HepG2 (cell line): ENCODE results near the gene ATP5F1E. TPM values are rescaled to one million over a fixed set of nuclear protein-coding genes. Genes with fewer than 3 reads are reported as not detected.

Experiments
- ATAD3A ChIP-seq: sonication (generic); formaldehyde crosslinking; IDR thresholded peaks from 2 replicates; pipeline ENCODE4 v1.4.0; 2020; ENCODE audit warnings: missing genetic modification reagents
- ATF1 ChIP-seq: IDR thresholded peaks from 2 replicates; pipeline ENCODE4 v1.6.1; 2016; ENCODE audit warnings: mild to moderate bottlenecking, control low read depth
- ATM ChIP-seq: fragments of 450-650 bp; IDR thresholded peaks from 2 replicates; pipeline ENCODE4 v1.7.1; 2017; ENCODE audit warnings: mild to moderate bottlenecking, borderline replicate concordance
- DNMT1 ChIP-seq: sonication (generic); formaldehyde crosslinking; IDR thresholded peaks from 2 replicates; pipeline ENCODE4 v1.5.1; 2020; ENCODE audit warnings: mild to moderate bottlenecking, missing genetic modification reagents
- FOSL1 ChIP-seq: sonication (generic); formaldehyde crosslinking; IDR thresholded peaks from 2 replicates; pipeline ENCODE4 v1.9.0; 2021; ENCODE audit warnings: missing genetic modification reagents, borderline replicate concordance
- MTA3 ChIP-seq: sonication (generic); formaldehyde crosslinking; IDR thresholded peaks from 2 replicates; pipeline ENCODE4 v1.4.0; 2020; ENCODE audit warnings: missing genetic modification reagents
- NAIF1 ChIP-seq: sonication (generic); formaldehyde crosslinking; IDR thresholded peaks from 2 replicates; pipeline ENCODE4 v1.5.0; 2020; ENCODE audit warnings: mild to moderate bottlenecking, missing genetic modification reagents, borderline replicate concordance
- NFE2L1 ChIP-seq: sonication (generic); formaldehyde crosslinking; IDR thresholded peaks from 2 replicates; pipeline ENCODE4 v1.4.0; 2020; ENCODE audit warnings: missing genetic modification reagents, mild to moderate bottlenecking, borderline replicate concordance
- NFIC ChIP-seq: IDR thresholded peaks from 2 replicates; pipeline ENCODE4 v1.6.1; 2012; ENCODE audit warnings: mild to moderate bottlenecking, low read length, inconsistent platforms
- POLR2AphosphoS2 ChIP-seq: IDR thresholded peaks from 2 replicates; pipeline ENCODE4 v1.6.1; 2011; ENCODE audit warnings: low read depth, low read length, improper control_type of control experiment
- POLR2AphosphoS5 ChIP-seq: IDR thresholded peaks from 2 replicates; pipeline ENCODE4 v1.6.1; 2012; ENCODE audit warnings: low read depth, low read length
- RFXANK ChIP-seq: IDR thresholded peaks from 2 replicates; pipeline ENCODE4 v1.6.1; 2016
- SKI ChIP-seq: fragments of 450-650 bp; IDR thresholded peaks from one replicate; pipeline ENCODE4 v1.6.1; 2018; ENCODE audit warnings: mild to moderate bottlenecking; ENCODE audit not compliant: partially characterized antibody
- SMARCE1 ChIP-seq: fragments of 450-650 bp; IDR thresholded peaks from 2 replicates; pipeline ENCODE4 v1.6.1; 2017; ENCODE audit warnings: borderline replicate concordance
- SMC3 ChIP-seq: IDR thresholded peaks from 2 replicates; pipeline ENCODE4 v1.6.1; 2011; ENCODE audit warnings: low read length, improper control_type of control experiment
- SP1 ChIP-seq, 2 experiments: fragments of 450-650 bp in 1 of 2; sonication (generic) in 1 of 2; formaldehyde crosslinking in 1 of 2; IDR thresholded peaks; 2 replicates each; pipeline versions ENCODE4 v1.4.0 to v1.6.1; 2016 to 2020; ENCODE audit warnings: missing genetic modification reagents in 1 of 2
- SP140L ChIP-seq: sonication (generic); formaldehyde crosslinking; IDR thresholded peaks from 2 replicates; pipeline ENCODE4 v1.4.0; 2020; ENCODE audit warnings: missing genetic modification reagents, borderline replicate concordance
- SRSF9 ChIP-seq: fragments of 200-400 bp; formaldehyde crosslinking; IDR thresholded peaks from 2 replicates; pipeline ENCODE4 v1.6.1; 2018; ENCODE audit warnings: borderline replicate concordance, mild to moderate bottlenecking, low read depth, low read length; ENCODE audit not compliant: insufficient read depth, poor library complexity, severe bottlenecking
- TEAD2 ChIP-seq: sonication (generic); formaldehyde crosslinking; IDR thresholded peaks from 2 replicates; pipeline ENCODE4 v1.9.0; 2021; ENCODE audit warnings: missing genetic modification reagents
- TMF1 ChIP-seq: sonication (generic); formaldehyde crosslinking; IDR thresholded peaks from 2 replicates; pipeline ENCODE4 v1.8.1; 2022; ENCODE audit warnings: low read depth, missing genetic modification reagents
- ZFP90 ChIP-seq: sonication (generic); formaldehyde crosslinking; IDR thresholded peaks from 2 replicates; pipeline ENCODE4 v1.8.0; 2022; ENCODE audit warnings: missing genetic modification reagents, mild to moderate bottlenecking, inconsistent platforms, borderline replicate concordance
- ZKSCAN5 ChIP-seq: sonication (generic); formaldehyde crosslinking; IDR thresholded peaks from 2 replicates; pipeline ENCODE4 v1.5.1; 2020; ENCODE audit warnings: mild to moderate bottlenecking, missing genetic modification reagents
- ZNF3 ChIP-seq: IDR thresholded peaks from 2 replicates; pipeline ENCODE4 v1.7.0; 2017; ENCODE audit warnings: inconsistent platforms
- ZNF552 ChIP-seq: sonication (generic); formaldehyde crosslinking; IDR thresholded peaks from 2 replicates; pipeline ENCODE4 v1.9.0; 2022; ENCODE audit warnings: missing genetic modification reagents, mild to moderate bottlenecking, borderline replicate concordance
- ZNF792 ChIP-seq: IDR thresholded peaks from 2 replicates; pipeline ENCODE4 v1.6.1; 2016
- polyA plus RNA-seq, 8 experiments: library from polyadenylated mRNA; depleted of rRNA in 3 of 8; stranded (reverse) in 7 of 8; unstranded in 1 of 8; fragments of >200 nt; fragmentation: Illumina TruSeq in 4 of 8; extraction: Trizol in 4 of 8; gene quantifications; 2 replicates each; pipeline versions ENCODE4 v1.2.1 to v1.2.3, GENCODE V29; 2011 to 2016; ENCODE audit warnings: low read depth in 4 of 8, missing spikeins in 1 of 8, mixed read lengths in 1 of 8; ENCODE audit not compliant: insufficient read depth in 1 of 8
- total RNA-seq, 5 experiments: library from RNA; depleted of rRNA; stranded (reverse); fragments of >200 nt; fragmentation: Illumina TruSeq; extraction: Trizol; gene quantifications; 2 replicates each; pipeline ENCODE4 v1.2.3, GENCODE V29; 2016; ENCODE audit warnings: low read depth in 1 of 5
- TF ChIP-seq, protein P1 (sequence below): IDR thresholded peaks from 2 replicates; pipeline ENCODE4 v1.6.1; 2012; ENCODE audit warnings: inconsistent platforms
- TF ChIP-seq, protein P2 (sequence below): sonication (generic); formaldehyde crosslinking; IDR thresholded peaks from 2 replicates; pipeline ENCODE4 v1.5.0; 2020; ENCODE audit warnings: mild to moderate bottlenecking, missing genetic modification reagents
- TF ChIP-seq, protein P3 (sequence below): IDR thresholded peaks from 2 replicates; pipeline ENCODE4 v1.6.1; 2016
- TF ChIP-seq, protein P4 (sequence below): sonication (generic); formaldehyde crosslinking; IDR thresholded peaks from 2 replicates; pipeline ENCODE4 v1.5.1; 2020; ENCODE audit warnings: missing genetic modification reagents, mild to moderate bottlenecking, borderline replicate concordance
- TF ChIP-seq, protein P5 (sequence below): sonication (generic); formaldehyde crosslinking; conservative IDR thresholded peaks from 2 replicates; pipeline ENCODE4 v1.4.0; 2020; ENCODE audit warnings: missing genetic modification reagents

ATP5F1E gene
- total and polyA plus RNA-seq, 2 of the 13 experiments (the other 11 are each of a cell fraction or from before 2014, with no cell fraction given), result 121 to 134 TPM

DNA sequence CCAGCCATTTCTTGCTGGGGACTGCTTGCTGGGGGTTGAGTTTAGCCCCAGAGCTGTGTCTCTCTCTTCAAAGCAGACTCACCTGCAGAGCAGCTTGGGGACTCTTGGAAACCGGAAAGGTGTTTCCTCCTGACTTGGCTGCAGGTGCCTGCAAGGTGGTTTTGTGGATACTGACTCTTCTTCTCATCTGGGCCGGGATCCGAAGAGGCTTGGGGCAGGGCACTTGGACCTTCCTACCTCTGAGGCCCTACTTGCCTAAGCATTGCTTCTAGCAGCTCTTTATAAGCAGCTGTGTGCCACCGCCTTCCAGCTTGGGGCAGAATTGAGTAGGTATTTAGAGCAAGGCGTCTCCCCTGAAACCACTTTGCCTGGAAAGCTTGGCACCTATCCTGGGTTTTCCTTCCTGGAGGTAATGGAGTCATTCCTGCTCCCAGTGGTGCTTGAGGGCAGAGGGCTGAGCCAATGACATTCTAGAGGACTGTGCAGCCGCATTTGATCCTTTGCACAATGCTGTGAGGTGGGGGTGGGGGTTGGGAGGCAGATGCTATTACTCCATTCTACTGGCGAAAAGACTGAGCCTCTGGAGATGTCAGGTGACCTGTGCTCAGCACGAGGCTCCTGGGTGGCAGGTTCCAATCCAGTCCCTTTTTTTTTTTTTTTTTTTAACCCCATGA is 21.7 kb downstream of the ATP5F1E start (continued):
- TF ChIP-seq SP140L (no peak), ZFP90 (CRISPR knock-in tag) (no peak), ZNF792 (CRISPR knock-in tag) (no peak), POLR2AphosphoS2 (no peak), NFIC (no peak), SP1 (IDR thresholded peaks at IDR 0.05) (no peak), SP1 (CRISPR knock-in tag; IDR thresholded peaks at IDR 0.05) (no peak), DNMT1 (CRISPR knock-in tag) (no peak), SKI (no peak), RFXANK (no peak), ATAD3A (CRISPR knock-in tag) (no peak), TEAD2 (CRISPR knock-in tag) (no peak), POLR2AphosphoS5 (no peak), TMF1 (no peak), MTA3 (CRISPR knock-in tag) (no peak), SMC3 (no peak), SRSF9 (no peak), FOSL1 (CRISPR knock-in tag) (no peak), NFE2L1 (CRISPR knock-in tag) (no peak), ZNF552 (CRISPR knock-in tag) (no peak), SMARCE1 (no peak), NAIF1 (CRISPR knock-in tag) (no peak), ATM (no peak), ZNF3 (no peak), ZKSCAN5 (CRISPR knock-in tag) (no peak), ATF1 (no peak)
- TF ChIP-seq, protein P1, sequence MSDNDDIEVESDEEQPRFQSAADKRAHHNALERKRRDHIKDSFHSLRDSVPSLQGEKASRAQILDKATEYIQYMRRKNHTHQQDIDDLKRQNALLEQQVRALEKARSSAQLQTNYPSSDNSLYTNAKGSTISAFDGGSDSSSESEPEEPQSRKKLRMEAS, result peak; percentile 80; the same call in 1 of the 2 replicates
- TF ChIP-seq, protein P2, sequence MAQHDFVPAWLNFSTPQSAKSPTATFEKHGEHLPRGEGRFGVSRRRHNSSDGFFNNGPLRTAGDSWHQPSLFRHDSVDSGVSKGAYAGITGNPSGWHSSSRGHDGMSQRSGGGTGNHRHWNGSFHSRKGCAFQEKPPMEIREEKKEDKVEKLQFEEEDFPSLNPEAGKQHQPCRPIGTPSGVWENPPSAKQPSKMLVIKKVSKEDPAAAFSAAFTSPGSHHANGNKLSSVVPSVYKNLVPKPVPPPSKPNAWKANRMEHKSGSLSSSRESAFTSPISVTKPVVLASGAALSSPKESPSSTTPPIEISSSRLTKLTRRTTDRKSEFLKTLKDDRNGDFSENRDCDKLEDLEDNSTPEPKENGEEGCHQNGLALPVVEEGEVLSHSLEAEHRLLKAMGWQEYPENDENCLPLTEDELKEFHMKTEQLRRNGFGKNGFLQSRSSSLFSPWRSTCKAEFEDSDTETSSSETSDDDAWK (CRISPR knock-in tag), result no peak
- TF ChIP-seq, protein P3, sequence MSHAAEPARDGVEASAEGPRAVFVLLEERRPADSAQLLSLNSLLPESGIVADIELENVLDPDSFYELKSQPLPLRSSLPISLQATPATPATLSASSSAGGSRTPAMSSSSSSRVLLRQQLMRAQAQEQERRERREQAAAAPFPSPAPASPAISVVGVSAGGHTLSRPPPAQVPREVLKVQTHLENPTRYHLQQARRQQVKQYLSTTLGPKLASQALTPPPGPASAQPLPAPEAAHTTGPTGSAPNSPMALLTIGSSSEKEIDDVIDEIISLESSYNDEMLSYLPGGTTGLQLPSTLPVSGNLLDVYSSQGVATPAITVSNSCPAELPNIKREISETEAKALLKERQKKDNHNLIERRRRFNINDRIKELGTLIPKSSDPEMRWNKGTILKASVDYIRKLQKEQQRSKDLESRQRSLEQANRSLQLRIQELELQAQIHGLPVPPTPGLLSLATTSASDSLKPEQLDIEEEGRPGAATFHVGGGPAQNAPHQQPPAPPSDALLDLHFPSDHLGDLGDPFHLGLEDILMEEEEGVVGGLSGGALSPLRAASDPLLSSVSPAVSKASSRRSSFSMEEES (CRISPR knock-in tag), result peak; percentile 94
- TF ChIP-seq, protein P4, sequence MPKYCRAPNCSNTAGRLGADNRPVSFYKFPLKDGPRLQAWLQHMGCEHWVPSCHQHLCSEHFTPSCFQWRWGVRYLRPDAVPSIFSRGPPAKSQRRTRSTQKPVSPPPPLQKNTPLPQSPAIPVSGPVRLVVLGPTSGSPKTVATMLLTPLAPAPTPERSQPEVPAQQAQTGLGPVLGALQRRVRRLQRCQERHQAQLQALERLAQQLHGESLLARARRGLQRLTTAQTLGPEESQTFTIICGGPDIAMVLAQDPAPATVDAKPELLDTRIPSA, result no peak
- TF ChIP-seq, protein P5, sequence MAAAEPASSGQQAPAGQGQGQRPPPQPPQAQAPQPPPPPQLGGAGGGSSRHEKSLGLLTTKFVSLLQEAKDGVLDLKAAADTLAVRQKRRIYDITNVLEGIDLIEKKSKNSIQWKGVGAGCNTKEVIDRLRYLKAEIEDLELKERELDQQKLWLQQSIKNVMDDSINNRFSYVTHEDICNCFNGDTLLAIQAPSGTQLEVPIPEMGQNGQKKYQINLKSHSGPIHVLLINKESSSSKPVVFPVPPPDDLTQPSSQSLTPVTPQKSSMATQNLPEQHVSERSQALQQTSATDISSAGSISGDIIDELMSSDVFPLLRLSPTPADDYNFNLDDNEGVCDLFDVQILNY (CRISPR knock-in tag), result no peak
